ENCODE data around the gene PANK4. TPM values are rescaled to one million over a fixed set of nuclear protein-coding genes. Genes with fewer than 3 reads are reported as not detected.

PANK4 gene
- total RNA-seq, 6 donors from 2014 or later = 20.7 to 123 (median 36.9) TPM

GRCh38 chr1:2523891-2524609 lies 2.3 kb downstream of the PANK4 start:
- WGBS, 2 donors = 56 to 71% methylated on average over 10 of the region's 10 CpGs
- DNase-seq = no peak
- Histone ChIP-seq H3K36me3 (peaks cover 21 to 27% (median 27%) of the 10 kb centered on the region in 4 donors), H3K4me3 (peak overlapping the region in 2 of 4 donors; percentile 80 to 96), H3K4me1 (peaks cover 41 to 53% (median 50%) of the 10 kb centered on the region in 4 donors), H3K27me3 (peaks cover 0 to 7% (median 2%) of the 10 kb centered on the region in 4 donors), H3K27ac (peak overlapping the region in 3 of 4 donors; percentile 32 to 51 (median 46)), H3K9me3 (no peaks in the 10 kb centered on the region)
- no peak for ATAC-seq (ENCODE audit: low FRiP score in 2 of 2)
- no peak for TF ChIP-seq POLR2AphosphoS5 (IDR thresholded peaks at IDR 0.05)
- TF ChIP-seq POLR2A (IDR thresholded peaks at IDR 0.05) = no peak
- TF ChIP-seq EP300 (IDR thresholded peaks at IDR 0.05) = no peak
- no peak for TF ChIP-seq CTCF (IDR thresholded peaks at IDR 0.05)

DNA sequence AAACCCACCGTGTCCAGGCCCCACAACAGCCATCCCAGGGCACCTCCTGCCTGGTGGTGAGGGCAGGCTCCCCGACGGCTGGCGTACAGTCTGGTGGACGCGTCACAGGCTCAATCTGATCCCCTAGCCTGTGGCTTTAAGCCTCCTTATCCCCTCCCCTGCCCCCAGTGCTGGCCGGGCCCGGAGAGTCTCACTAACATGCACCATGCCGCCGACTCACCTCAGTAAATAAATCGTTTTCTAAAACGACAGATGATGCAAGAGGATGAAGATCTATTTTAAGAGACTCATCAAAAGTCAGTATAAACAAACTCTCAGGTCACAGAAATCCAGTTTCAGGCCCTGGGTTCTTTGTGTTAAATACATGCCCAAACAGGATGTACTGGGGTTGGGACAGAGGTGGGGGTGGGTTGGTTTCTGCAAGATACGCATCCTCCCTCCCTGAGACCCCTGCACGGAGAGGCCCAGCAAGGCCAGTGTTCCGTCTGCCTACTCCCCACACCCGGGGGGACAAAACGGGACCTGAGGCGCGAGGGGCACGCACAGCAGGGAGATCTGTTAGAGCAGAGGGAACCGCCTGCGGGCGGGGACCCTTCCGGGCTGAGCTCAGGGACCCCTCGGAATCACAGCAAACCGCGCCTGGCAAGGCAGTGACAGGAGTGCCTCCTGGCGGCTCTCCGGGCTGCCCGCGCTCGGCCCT lies 3.1 kb downstream of the PANK4 start:
- peaks cover 28 to 34% (median 34%) of the 10 kb centered on the region in 4 donors for H3K36me3 ChIP-seq
- H3K4me1 ChIP-seq = peaks cover 35 to 46% (median 43%) of the 10 kb centered on the region in 4 donors
- peak overlapping the region in 3 of 4 donors; percentile 46 to 54 (median 51) for H3K27ac ChIP-seq
- DNase-seq (peak in 1 of 2 donors; percentile 76), ATAC-seq (ENCODE audit: low FRiP score in 2 of 2) (no peak)
- 58 to 65% methylated on average over 15 to 32 of the region's 32 CpGs for WGBS, 2 donors
- H3K9me3 ChIP-seq = no peaks in the 10 kb centered on the region
- H3K27me3 ChIP-seq = peaks cover 0 to 2% (median under 1%) of the 10 kb centered on the region in 4 donors
- no peak for TF ChIP-seq POLR2AphosphoS5 (IDR thresholded peaks at IDR 0.05)
- TF ChIP-seq EP300 (IDR thresholded peaks at IDR 0.05) = no peak
- no peak for TF ChIP-seq CTCF (IDR thresholded peaks at IDR 0.05)
- no peak for TF ChIP-seq POLR2A (IDR thresholded peaks at IDR 0.05)
- H3K4me3 ChIP-seq = peak overlapping the region in 1 of 4 donors; percentile 80

- 91 to 96% methylated on average over 7 of the region's 7 CpGs for WGBS, 2 donors
- ATAC-seq (ENCODE audit: low FRiP score in 2 of 2) = no peak
- no peaks in the 10 kb centered on the region for H3K27me3 ChIP-seq
Observed at GRCh38 chr1:2522230-2522629, 4.2 kb downstream of the PANK4 start.

DNA sequence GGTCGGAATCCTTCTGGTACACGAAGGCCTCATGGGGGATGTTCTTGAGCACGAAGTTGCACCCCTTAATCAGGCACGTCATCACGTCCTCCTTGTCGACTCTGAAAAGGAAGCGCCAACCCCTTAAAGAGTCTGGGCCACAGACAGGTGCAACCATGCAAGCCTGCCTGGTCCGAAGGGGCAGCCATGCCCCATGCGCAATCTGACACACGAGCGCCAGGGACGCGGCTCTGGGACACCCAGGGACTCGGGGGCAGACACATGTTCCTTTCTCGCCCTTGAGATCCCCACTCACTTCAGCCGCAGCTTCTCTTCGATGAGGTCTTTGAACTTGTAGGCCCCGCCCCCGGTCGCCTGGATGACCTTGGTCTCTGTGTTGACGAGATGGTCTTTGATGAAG lies 5.6 kb downstream of the PANK4 start:
- no peak for TF ChIP-seq POLR2AphosphoS5 (IDR thresholded peaks at IDR 0.05)
- TF ChIP-seq POLR2A (IDR thresholded peaks at IDR 0.05) = no peak
- no peak for TF ChIP-seq CTCF (IDR thresholded peaks at IDR 0.05)
- no peak for TF ChIP-seq EP300 (IDR thresholded peaks at IDR 0.05)
- Histone ChIP-seq H3K9me3 (no peaks in the 10 kb centered on the region), H3K4me1 (peaks cover 26 to 30% (median 29%) of the 10 kb centered on the region in 4 donors), H3K27ac (no peak overlapping the region), H3K27me3 (no peaks in the 10 kb centered on the region), H3K4me3 (no peak overlapping the region), H3K36me3 (peaks cover 42 to 60% (median 58%) of the 10 kb centered on the region in 4 donors)
- ATAC-seq (ENCODE audit: low FRiP score in 2 of 2) = no peak
- WGBS, 2 donors = 93 to 98% methylated on average over 11 to 21 of the region's 21 CpGs
- DNase-seq = peak in 1 of 2 donors; percentile 59

More at GRCh38 chr1:2522230-2522629, 4.2 kb downstream of the PANK4 start:
- TF ChIP-seq POLR2A (IDR thresholded peaks at IDR 0.05) = no peak
- no peak for TF ChIP-seq POLR2AphosphoS5 (IDR thresholded peaks at IDR 0.05)
- TF ChIP-seq CTCF (IDR thresholded peaks at IDR 0.05) = no peak
- no peak for TF ChIP-seq EP300 (IDR thresholded peaks at IDR 0.05)
- H3K4me1 ChIP-seq = peaks cover 33 to 38% (median 36%) of the 10 kb centered on the region in 4 donors
- peaks cover 38 to 46% (median 45%) of the 10 kb centered on the region in 4 donors for H3K36me3 ChIP-seq
- H3K9me3 ChIP-seq = no peaks in the 10 kb centered on the region
- no peak overlapping the region for H3K27ac ChIP-seq
- DNase-seq = peak in 1 of 2 donors; percentile 25
- no peak overlapping the region for H3K4me3 ChIP-seq
